Measurements from ENCODE around the gene ALDH1L1.

Gene ALDH1L1

GRCh38 chr3:126197854-126198584 is 17.6 kb upstream of the ALDH1L1 start:
- Histone ChIP-seq H3K79me2 (ENCODE audit: low read length) (no peaks in the 10 kb centered on the region), H3K9me3 (replicated peaks; ENCODE audit: insufficient read depth, low read length) (no peaks in the 10 kb centered on the region), H2AFZ (ENCODE audit: low read length) (0 out of 2 replicates have a peak overlapping the region, but pooled peaks have one; percentile 17), H3F3A (ENCODE audit: insufficient read depth, low read length) (no peaks in the 10 kb centered on the region), H3K27ac (ENCODE audit: low read length) (no peak overlapping the region), H3K9me2 (replicated peaks; ENCODE audit: insufficient read depth, low read length) (no peaks in the 10 kb centered on the region), H4K20me1 (ENCODE audit: insufficient read depth, low read length) (no peaks in the 10 kb centered on the region), H3K4me3 (ENCODE audit: low read length) (no peak overlapping the region), H3K4me2 (ENCODE audit: low read depth, low read length) (no peak overlapping the region), H3K36me3 (replicated peaks; ENCODE audit: insufficient read depth, low read length) (no peaks in the 10 kb centered on the region), H3K4me1 (ENCODE audit: low read length) (no peaks in the 10 kb centered on the region), H3K27me3 (replicated peaks; ENCODE audit: insufficient read depth, low read length) (no peaks in the 10 kb centered on the region), H3K9ac (ENCODE audit: low read length) (no peak overlapping the region)
- TF ChIP-seq EZH2phosphoT487 (IDR thresholded peaks at IDR 0.05; ENCODE audit: low read length): no peak
- TF ChIP-seq CTCF (IDR thresholded peaks at IDR 0.05; ENCODE audit: low read length): peak; percentile 80
- peak; percentile 60 for DNase-seq

- Histone ChIP-seq H3K4me3 (ENCODE audit: low read length) (no peak overlapping the region), H3K79me2 (ENCODE audit: low read length) (no peaks in the 10 kb centered on the region), H3K27me3 (replicated peaks; ENCODE audit: insufficient read depth, low read length) (no peaks in the 10 kb centered on the region), H3K4me1 (ENCODE audit: low read length) (no peaks in the 10 kb centered on the region), H4K20me1 (ENCODE audit: insufficient read depth, low read length) (no peaks in the 10 kb centered on the region), H3K9me2 (replicated peaks; ENCODE audit: insufficient read depth, low read length) (no peaks in the 10 kb centered on the region), H3K27ac (ENCODE audit: low read length) (no peak overlapping the region), H2AFZ (ENCODE audit: low read length) (no peak overlapping the region), H3F3A (ENCODE audit: insufficient read depth, low read length) (no peaks in the 10 kb centered on the region), H3K9ac (ENCODE audit: low read length) (no peak overlapping the region), H3K4me2 (ENCODE audit: low read depth, low read length) (no peak overlapping the region), H3K36me3 (replicated peaks; ENCODE audit: insufficient read depth, low read length) (no peaks in the 10 kb centered on the region), H3K9me3 (replicated peaks; ENCODE audit: insufficient read depth, low read length) (no peaks in the 10 kb centered on the region)
- no peak for DNase-seq
- TF ChIP-seq EZH2phosphoT487 (IDR thresholded peaks at IDR 0.05; ENCODE audit: low read length) (no peak), EZH2 (optimal IDR thresholded peaks at IDR 0.05; ENCODE audit: low read depth, low read length) (no peak), CTCF (IDR thresholded peaks at IDR 0.05; ENCODE audit: low read length) (no peak)
Measured at GRCh38 chr3:126197343-126197742, 17.0 kb upstream of the ALDH1L1 start.

- Histone ChIP-seq H3F3A (ENCODE audit: insufficient read depth, low read length) (no peaks in the 10 kb centered on the region), H3K9me2 (replicated peaks; ENCODE audit: insufficient read depth, low read length) (no peaks in the 10 kb centered on the region), H3K79me2 (ENCODE audit: low read length) (no peaks in the 10 kb centered on the region), H3K4me2 (ENCODE audit: low read depth, low read length) (no peak overlapping the region), H3K36me3 (replicated peaks; ENCODE audit: insufficient read depth, low read length) (no peaks in the 10 kb centered on the region), H3K9me3 (replicated peaks; ENCODE audit: insufficient read depth, low read length) (no peaks in the 10 kb centered on the region), H2AFZ (ENCODE audit: low read length) (no peak overlapping the region), H4K20me1 (ENCODE audit: insufficient read depth, low read length) (no peaks in the 10 kb centered on the region), H3K9ac (ENCODE audit: low read length) (no peak overlapping the region), H3K4me1 (ENCODE audit: low read length) (no peaks in the 10 kb centered on the region), H3K27me3 (replicated peaks; ENCODE audit: insufficient read depth, low read length) (no peaks in the 10 kb centered on the region), H3K27ac (ENCODE audit: low read length) (no peak overlapping the region), H3K4me3 (ENCODE audit: low read length) (no peak overlapping the region)
- DNase-seq: no peak
- TF ChIP-seq CTCF (IDR thresholded peaks at IDR 0.05; ENCODE audit: low read length): no peak
- TF ChIP-seq EZH2phosphoT487 (IDR thresholded peaks at IDR 0.05; ENCODE audit: low read length): no peak
- no peak for TF ChIP-seq EZH2 (optimal IDR thresholded peaks at IDR 0.05; ENCODE audit: low read depth, low read length)
Measured at GRCh38 chr3:126194713-126195305, 14.4 kb upstream of the ALDH1L1 start.
